A549 treated with Mapracorat at 1 μM for 4 hours (cell line): Measurements from ENCODE around the gene HYAL1. TPM values are rescaled to one million over a fixed set of nuclear protein-coding genes. Genes with fewer than 3 reads are reported as not detected.

ENCODE experiments used
- total RNA-seq: library from RNA; stranded (reverse); fragments of 200-300 nt; extraction: Qiagen RNA extraction; gene quantifications from 5 replicates; pipeline ENCODE4 v1.2.3, GENCODE V29; 2022

HYAL1 gene, protein sequence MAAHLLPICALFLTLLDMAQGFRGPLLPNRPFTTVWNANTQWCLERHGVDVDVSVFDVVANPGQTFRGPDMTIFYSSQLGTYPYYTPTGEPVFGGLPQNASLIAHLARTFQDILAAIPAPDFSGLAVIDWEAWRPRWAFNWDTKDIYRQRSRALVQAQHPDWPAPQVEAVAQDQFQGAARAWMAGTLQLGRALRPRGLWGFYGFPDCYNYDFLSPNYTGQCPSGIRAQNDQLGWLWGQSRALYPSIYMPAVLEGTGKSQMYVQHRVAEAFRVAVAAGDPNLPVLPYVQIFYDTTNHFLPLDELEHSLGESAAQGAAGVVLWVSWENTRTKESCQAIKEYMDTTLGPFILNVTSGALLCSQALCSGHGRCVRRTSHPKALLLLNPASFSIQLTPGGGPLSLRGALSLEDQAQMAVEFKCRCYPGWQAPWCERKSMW
- 0.32 to 1.00 TPM (median 0.61 TPM) in 5 replicates for total RNA-seq

DNA sequence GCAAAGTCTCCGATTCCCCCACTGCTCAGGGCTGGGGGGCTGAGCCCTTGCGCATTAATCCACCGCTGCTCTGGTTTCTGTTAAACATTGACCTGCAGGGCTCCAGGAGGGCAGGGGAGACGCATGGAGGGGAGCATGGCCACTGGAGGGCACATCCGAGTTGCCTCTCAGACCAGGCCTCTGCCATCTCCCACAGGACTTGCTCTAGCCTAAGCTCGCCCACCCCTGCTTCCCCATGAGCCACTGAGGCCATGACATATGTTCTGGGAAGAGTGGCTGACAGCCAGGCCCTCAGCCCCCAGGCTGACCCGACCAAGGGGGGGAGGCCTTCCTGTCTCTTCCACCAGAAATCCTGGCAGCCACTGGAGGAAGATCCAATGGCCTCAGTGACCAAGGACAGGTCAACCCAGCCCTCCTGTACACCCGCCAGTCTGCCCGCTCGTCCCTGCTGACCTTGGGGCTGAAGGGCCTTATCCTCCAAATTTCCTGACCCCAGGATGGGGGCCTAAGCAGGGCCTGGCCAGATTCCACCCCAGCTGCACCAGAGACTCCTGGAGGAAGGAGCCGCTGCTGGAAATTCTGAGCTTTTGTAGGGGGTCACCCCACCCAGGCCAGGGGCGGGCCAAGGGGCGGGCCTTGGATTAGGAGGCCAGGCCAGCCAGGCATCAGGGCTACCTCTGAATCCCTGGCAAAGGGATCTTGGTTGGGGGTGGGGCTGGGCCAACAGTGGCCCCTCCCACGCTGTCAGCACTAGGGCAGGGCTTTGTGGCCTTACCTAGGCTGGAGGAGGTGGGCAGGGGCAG lies at the start of gene HYAL1:
HYAL1 (minus strand) TSS at position 562 of the 803 bp plus-strand sequence. CDS start 618 bp downstream, outside the sequence.

DNA sequence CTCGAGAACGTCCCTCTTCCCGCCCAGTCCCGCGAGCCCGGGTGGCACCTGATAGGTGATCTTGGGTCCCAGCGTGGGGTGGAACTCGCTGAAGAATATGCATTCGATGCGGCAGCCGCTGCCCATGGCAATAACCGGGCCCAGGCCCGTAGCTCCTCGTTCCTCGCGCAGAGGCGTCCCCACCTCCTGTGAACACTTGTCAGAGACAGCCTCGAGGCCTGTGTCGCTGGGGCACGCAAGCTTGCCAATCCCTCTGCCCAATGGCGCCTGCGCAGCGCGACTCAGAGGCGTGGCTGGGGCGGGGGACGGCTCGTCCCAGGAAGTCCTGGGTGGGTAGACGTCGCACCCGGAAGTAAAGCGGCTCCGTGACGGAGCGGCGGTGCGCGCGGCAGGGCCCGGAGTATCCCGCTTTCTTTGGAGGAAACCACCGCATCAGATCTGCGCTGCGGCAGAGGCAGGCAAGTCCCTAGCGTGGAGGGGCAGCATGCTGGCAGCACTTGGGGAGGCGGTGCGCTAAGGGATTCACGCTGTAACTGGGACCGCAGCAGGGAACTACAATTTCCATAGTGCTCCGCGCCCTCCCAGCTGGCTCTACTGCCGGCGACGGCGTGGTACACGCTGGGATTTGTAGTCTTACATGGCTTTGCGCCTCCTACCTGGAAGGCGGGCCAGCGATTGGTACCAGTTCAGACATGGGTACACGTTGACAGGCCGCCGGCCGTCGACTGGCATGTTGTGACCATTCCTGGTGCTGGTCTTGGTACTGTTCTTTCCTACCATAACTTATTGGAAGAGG lies 47.4 kb upstream of the HYAL1 start, which contains the start of the genes CYB561D2 and NPRL2:
CYB561D2 (plus strand) TSS at position 336 of the 796 bp plus-strand sequence. CDS start 572 bp downstream, outside the sequence.
NPRL2 (minus strand) TSS at position 249 of the 796 bp plus-strand sequence; CDS start at position 126, 123 bp downstream.

DNA sequence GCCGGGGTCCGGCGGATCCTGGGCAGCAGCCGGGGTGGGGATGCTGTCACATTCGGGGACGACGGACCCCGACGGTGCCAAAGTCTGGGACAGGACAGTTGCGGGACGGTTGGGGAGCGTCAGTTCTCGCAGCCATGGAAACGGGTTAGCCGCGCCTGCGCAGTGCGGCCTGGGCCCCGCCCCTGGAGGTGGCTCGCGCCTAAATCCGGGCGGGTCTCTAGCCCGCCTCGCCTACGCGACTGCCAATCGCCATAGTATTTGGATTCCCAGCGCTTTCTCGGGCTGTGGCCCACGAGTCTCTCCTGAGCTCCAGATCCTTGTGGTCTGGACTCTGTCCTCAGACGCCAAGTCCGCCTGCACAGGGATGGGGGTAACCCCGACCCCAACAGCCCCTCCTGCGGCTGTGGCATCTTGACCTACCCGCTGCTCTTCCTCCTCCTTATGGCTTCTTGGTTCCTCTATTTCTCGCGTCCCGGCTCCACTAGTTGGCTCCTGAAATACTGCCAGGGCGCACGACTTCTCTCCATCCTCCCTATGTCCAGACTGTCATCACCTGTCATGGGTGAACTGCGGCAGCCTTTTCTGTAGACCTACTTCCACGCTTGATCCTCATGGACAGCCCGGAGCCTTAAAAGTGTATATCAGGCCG lies 42.3 kb upstream of the HYAL1 start, which contains the start of gene ZMYND10:
ZMYND10 (minus strand) TSS at position 147 of the 649 bp plus-strand sequence. CDS start 153 bp downstream, outside the sequence.

DNA sequence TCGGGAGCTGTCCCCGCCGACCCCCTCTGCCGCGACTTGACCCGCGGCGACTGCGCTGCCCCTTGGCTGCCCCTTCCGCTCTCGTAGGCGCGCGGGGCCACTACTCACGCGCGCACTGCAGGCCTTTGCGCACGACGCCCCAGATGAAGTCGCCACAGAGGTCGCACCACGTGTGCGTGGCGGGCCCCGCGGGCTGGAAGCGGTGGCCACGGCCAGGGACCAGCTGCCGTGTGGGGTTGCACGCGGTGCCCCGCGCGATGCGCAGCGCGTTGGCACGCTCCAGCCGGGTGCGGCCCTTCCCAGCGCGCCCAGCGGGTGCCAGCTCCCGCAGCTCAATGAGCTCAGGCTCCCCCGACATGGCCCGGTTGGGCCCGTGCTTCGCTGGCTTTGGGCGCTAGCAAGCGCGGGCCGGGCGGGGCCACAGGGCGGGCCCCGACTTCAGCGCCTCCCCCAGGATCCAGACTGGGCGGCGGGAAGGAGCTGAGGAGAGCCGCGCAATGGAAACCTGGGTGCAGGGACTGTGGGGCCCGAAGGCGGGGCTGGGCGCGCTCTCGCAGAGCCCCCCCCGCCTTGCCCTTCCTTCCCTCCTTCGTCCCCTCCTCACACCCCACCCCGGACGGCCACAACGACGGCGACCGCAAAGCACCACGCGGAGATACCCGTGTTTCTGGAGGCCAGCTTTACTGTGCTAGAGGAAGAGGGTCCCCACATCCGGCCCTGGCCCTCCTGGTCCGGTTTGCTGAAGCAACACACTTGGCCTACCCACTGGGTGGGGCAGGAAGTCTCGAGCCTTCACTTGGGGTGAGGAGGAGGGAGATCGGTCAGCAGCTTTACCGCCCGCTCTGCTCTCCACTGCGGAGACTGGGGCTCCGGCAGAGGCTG lies 37.3 kb upstream of the HYAL1 start, which contains the start of gene RASSF1:
RASSF1 (minus strand) TSS at position 389 of the 882 bp plus-strand sequence; CDS start at position 358, 31 bp downstream.

DNA sequence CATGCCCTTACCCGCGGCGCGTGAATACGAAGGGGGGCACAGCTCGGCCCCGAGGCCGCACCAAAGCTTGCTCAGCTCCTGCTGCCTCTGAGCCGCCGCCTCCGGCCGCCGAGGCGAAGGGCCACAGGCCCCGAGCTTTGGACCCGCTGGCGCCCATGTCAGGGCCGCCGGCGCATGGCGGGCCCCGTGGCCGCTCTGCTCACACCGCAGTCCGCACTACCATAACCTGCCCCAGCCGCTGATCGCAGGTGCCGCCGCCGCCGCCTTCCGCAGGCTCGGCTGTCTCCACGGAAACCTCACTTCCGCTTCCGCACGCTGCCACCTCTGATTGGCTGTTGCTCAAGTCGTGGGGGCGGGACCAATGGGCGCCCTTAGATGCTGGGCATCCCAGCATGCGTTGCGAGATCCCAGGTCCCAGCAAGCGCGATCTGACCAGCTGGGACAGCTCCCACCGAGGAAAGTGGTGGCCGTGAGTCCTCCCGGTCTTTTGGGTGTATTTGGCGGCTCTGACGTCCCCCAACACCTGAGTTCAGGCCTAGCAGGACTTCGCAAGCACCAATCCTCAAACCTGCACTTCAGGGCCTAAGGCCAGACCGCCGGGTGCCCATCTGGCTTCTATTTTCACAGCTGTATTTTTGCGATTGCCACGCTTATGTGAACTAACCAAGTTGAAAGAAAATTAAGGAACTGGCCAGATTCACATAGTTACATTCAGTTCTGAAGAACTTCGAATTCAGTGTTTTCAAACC lies 24.7 kb upstream of the HYAL1 start, which contains the start of gene TUSC2:
TUSC2 (minus strand) TSS at position 281 of the 749 bp plus-strand sequence; CDS start at position 157, 124 bp downstream.

DNA sequence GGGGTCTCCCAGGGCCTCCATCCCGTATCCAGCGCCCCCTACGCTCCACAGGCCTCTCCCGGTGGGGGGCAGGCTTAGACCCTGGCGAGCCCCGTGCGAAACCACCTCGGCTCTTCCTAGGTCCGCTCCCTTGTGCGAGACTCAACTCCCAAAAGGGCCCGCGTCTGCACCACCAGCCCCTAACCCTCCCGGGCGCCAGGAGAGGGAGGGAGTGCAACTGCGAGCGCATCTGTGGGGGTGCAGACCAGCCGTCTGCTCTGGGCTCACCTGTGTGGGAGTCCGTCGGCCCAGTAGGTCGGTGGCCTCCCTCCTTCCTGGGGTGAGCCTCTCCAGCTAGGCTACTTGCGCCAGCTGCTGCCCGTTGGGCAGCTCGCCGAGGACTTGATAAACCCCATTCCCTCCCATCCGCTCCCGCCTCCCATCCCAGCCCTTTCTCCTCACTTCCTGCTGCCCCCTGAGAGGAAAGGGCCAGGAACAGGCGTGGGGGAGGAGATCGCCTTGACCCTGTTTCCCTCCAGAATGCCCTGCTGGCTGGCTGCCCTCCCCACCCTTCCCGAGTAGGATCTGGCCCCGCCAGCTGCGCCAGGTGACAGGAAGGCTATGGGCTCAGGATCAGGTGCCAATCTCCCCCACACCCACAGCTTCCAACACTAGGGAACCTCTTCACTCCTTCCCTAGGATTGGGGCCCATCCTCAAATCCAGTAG lies 19.2 kb upstream of the HYAL1 start, which contains the start of gene HYAL2:
HYAL2 (minus strand) TSS at position 360 of the 706 bp plus-strand sequence. CDS start 2,256 bp downstream, outside the sequence.

DNA sequence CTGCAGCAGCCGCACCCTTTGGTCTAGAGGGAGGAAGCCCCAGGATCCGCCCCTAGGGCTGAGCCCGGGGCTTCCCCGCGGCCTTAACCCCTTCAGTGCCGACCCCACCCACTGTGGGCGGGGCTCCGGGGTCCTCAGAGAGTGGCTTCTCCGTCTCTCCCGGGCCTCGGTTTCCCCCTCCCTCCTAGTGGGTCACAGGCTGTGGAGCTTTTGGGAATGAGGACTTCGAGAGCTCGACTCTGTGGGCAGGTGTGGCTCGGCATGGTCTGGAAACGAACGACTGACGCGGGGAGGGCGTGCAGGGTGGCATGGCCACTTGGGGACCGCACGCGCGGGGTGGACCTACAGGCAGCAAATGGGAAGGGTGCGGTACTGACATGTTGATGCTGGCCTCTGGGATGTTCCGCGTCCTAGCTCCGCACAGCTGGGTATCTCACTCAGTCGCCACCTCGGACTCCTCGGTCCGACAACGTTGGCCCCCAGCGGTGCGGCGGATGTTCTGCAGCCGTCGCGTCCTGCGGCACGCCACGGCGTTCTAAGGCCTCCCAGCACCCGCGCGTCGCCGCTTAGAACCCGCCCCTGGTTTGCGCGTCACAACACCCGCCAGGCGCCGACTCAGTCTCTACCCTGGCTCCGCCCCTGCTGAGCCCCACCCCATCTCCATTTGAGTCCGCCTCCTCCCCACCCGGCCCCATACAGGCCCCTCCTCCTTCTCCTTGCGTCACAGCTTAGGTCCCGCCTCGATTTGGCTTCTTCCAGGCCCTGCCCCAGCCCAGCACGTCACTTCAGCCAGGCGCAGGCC lies 4.3 kb downstream of the HYAL1 start, which contains the start of the genes HYAL3 and NAA80:
HYAL3 (minus strand) TSS at position 570 of the 802 bp plus-strand sequence. CDS start 3,803 bp downstream, outside the sequence.
NAA80 (minus strand) TSS at position 570 of the 802 bp plus-strand sequence. CDS start 1,942 bp downstream, outside the sequence.

DNA sequence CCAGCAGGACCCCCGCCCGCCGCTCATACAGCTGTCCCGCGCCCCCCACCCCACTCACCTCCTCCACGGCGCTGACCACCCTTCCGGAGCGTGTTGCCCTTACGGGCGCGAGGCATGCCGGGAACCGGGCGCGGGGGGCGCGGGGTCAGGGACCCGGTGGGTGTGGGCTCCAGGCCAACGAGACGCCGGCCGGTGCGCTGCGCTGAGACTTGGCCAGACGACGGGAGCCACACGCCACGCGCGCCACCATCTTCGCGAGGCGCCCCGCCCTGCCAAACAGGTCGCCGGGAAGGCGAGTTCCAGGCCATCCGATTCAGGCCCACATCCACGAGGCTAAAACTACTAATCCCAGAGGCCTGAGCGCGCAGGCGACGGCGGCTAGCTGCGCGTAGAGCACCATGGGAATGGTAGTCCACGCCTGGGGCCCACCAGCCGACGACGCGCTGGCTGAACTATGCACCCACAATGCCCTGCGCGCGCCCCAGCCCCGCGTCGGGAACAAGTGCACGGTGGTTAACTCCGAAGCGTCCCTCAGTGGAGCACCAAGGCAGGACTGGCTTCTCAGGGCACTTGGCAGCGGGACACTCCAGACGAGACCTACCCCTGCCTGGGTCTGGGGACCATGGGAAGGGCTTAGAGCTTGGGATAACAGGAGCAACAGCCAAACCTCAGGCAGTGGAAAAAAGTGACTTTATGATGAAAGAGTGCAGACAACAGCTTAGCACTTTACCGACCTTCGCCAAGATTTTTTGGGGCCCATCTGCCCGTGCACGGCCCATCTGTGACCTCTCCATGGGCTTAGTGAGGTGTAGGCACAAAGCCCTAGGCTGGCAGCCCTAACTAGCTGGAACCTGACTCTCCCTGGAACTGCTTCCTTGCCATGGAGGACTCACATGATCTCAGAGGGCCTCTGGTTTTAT lies 11.0 kb downstream of the HYAL1 start, which contains the start of gene IFRD2:
IFRD2 (minus strand) TSS at position 271 of the 920 bp plus-strand sequence; CDS start at position 116, 155 bp downstream.

DNA sequence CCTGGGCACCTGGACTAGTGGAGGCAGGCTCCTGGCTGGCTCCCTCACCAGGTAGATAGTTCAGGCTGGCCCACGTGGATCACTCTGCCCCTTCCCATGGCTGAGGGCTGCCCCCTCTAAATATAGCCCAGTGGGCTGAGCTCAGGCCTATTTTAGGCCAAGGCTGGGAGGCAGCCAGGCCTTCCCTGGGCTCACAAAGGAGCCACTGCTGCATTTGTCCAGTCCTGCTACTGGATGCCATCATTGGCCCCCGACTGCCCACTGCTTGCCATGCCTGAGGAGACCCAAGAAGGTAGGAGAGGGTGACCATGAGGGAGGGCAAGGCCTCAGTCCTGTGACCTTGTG lies 24.5 kb downstream of the HYAL1 start, which contains the start of gene LSMEM2:
LSMEM2 (plus strand) TSS at position 208 of the 345 bp plus-strand sequence; CDS start at position 235, 27 bp downstream.

DNA sequence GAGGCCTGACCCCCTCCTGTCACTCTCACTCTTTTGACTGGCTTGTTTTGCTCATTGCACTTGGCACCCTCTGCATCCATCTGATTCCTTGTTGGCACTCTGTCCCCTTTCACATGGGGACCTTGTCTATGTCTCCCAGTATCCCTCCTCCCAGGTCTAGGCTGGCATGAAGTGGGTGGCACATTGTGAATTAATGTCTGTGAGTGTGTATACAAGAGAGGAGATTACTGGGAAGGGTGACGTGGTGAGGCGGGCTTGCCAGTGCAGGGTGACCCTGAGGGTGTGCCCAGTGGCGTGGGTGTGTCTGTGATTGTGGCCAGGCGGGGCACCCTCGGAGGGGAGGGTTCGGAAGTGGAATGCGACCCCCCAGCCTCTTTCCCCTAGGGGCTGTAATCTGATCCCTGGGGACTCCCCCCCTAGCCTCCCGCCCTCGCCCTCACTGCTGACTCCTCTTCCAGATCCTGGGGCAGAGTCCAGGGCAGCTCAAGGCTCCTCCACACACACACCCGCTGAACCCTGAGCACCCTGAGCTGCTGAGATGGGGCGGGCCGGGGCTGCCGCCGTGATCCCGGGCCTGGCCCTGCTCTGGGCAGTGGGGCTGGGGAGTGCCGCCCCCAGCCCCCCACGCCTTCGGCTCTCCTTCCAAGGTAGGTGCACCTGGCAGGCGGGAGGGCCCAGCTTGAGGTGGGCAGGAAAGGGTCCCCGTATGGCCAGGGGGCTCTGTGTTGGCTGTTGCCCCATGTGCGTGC lies 34.5 kb downstream of the HYAL1 start, which contains the start of gene SEMA3B:
SEMA3B (plus strand) TSS at position 445 of the 749 bp plus-strand sequence; CDS start at position 539, 94 bp downstream.

Other genes with a start within 250 kb of the HYAL1 start
- gene RBM5, start 214.7 kb downstream of the HYAL1 start, total RNA-seq: 29.4 to 37.8 TPM (median 34.5 TPM) in 5 replicates
- 11.5 to 17.8 TPM (median 16.4 TPM) in 5 replicates for gene SEMA3F, start 148.2 kb downstream of the HYAL1 start, total RNA-seq
- gene GNAT1, start 112.0 kb downstream of the HYAL1 start, total RNA-seq: 0.05 to 0.31 TPM in 2 of 5 replicates, not detected in the others
- gene SLC38A3, start 98.3 kb downstream of the HYAL1 start, total RNA-seq: 0.08 to 0.22 TPM (median 0.16 TPM) in 3 of 5 replicates, not detected in the others
- 35.1 to 46.7 TPM (median 45.2 TPM) in 5 replicates for gene GNAI2, start 67.4 kb downstream of the HYAL1 start, total RNA-seq
- 5.3 to 9.6 TPM (median 8.3 TPM) in 5 replicates for gene SEMA3B, start 34.4 kb downstream of the HYAL1 start, total RNA-seq
- 0.11 TPM in 1 of 5 replicates, not detected in the others for gene LSMEM2, start 24.5 kb downstream of the HYAL1 start, total RNA-seq
- gene IFRD2, start 11.1 kb downstream of the HYAL1 start, total RNA-seq: 73.8 to 101 TPM (median 96.0 TPM) in 5 replicates
- gene HYAL3, start 4.2 kb downstream of the HYAL1 start, total RNA-seq: 7.0 to 10.7 TPM (median 9.1 TPM) in 5 replicates
- 4.9 to 7.9 TPM (median 6.4 TPM) in 5 replicates for gene NAA80, start 4.2 kb downstream of the HYAL1 start, total RNA-seq
- gene HYAL2, start 19.2 kb upstream of the HYAL1 start, total RNA-seq: 21.2 to 32.4 TPM (median 31.5 TPM) in 5 replicates
- 25.0 to 42.3 TPM (median 40.7 TPM) in 5 replicates for gene TUSC2, start 24.6 kb upstream of the HYAL1 start, total RNA-seq
- 16.1 to 20.9 TPM (median 20.4 TPM) in 5 replicates for gene RASSF1, start 37.3 kb upstream of the HYAL1 start, total RNA-seq
- gene ZMYND10, start 42.2 kb upstream of the HYAL1 start, total RNA-seq: 1.1 to 1.3 TPM (median 1.2 TPM) in 5 replicates
- gene NPRL2, start 47.2 kb upstream of the HYAL1 start, total RNA-seq: 12.4 to 14.6 TPM (median 13.9 TPM) in 5 replicates
- gene CYB561D2, start 47.3 kb upstream of the HYAL1 start, total RNA-seq: 14.1 to 20.6 TPM (median 20.1 TPM) in 5 replicates
- gene TMEM115, start 55.9 kb upstream of the HYAL1 start, total RNA-seq: 35.5 to 49.0 TPM (median 48.1 TPM) in 5 replicates
- 0.50 to 0.79 TPM (median 0.72 TPM) in 5 replicates for gene CACNA2D2, start 200.1 kb upstream of the HYAL1 start, total RNA-seq